Pulmonary artery endothelial cell (primary cell): ENCODE measurements around the gene RBFOX2. TPM values are rescaled to one million over a fixed set of nuclear protein-coding genes. Genes with fewer than 3 reads are reported as not detected.

Source experiments
- DNase-seq: peaks from one replicate; pipeline ENCODE4 v3.0.0-alpha.2; 2011; ENCODE audit warnings: low read depth, low spot score
- total RNA-seq: library from RNA; depleted of rRNA; stranded (reverse); fragments of >200 nt; gene quantifications from 2 replicates; pipeline ENCODE4 v1.2.3, GENCODE V29; 2014

RBFOX2 gene
- total RNA-seq, 1 donor from 2014 or later: 151 TPM

GRCh38 chr22:35866651-35867050 lies 162.0 kb downstream of the RBFOX2 start:
- DNase-seq: no peak

DNA sequence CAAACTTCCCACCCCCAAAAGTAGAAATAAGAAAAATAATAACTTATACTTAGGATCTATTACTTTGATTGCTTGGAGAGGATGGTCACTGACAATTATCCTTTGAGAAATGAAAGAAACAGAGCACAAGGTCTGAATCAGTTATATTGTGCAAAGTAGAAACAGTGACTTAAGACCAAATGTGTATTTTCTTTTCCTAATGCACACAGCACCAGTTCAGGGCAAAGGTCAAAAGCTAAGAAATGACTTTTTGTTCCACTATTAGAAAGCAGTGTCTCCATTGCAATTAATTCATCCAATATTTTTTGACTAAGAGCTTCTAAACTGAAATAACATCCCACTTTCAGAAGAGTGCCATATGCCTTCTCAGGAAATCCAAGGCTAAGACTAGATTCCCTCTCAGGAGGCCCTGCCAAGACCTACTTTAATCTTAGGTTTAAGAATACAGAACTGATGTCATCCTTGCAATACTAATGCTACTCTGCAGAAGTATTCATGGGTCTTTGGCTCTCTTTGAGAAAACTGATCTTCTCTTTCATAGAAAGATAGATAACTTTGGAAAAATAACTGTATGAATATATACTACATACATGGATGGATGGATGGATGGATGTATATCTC lies 164.0 kb downstream of the RBFOX2 start:
- DNase-seq: no peak

- no peak for DNase-seq
Measured at GRCh38 chr22:35863432-35863831, 165.2 kb downstream of the RBFOX2 start.

GRCh38 chr22:35862697-35863096 lies 165.9 kb downstream of the RBFOX2 start:
- DNase-seq: no peak

GRCh38 chr22:35861451-35861850 lies 167.2 kb downstream of the RBFOX2 start:
- DNase-seq: no peak

DNA sequence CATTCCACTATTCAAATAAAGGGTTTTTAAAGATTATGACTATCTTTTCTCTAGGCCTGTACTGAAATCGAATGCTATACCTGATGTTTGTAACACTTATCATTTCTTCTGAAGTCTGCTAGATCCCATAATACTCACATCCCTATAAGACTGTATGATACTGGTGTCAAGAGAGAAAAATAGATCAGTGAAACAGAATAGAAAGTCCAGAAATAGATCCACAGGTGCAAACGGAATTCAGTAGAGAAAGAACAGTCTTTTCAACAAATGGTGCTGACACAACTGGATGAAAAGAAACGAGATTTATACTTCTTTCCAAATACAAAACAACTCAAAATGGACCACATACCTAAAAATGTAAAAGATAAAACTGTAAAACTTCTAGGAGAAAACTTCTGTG lies 167.8 kb downstream of the RBFOX2 start:
- no peak for DNase-seq

DNA sequence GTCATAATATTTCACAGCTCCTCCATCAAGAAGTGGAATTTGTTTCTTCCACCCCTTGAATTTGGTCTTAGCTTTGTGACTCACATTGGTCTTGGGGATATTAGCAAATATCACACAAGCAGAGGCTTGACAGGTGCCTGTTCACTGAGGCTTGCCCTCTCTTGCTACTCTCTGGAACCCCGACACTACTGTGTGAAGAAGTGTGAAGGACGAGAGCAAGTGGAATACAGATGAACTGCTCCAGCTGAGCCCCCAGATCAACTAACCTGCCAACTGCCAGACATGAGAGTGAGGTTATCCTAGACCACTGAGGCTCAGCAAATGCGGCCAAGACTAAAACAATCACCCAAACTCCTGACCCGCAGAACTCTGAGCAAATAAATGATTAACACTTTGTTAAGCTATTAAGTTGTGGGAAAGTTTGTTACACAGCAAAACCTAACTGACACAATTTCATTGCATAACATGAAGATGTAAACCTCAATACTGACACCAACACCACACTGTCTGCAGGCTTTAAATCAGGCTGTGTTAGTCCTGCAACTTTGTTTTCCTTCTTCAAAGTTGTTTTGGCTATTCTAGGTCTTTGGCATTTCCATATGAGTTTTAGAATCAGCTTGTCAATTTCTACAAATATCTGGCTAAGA lies 168.4 kb downstream of the RBFOX2 start:
- no peak for DNase-seq

GRCh38 chr22:35854334-35854733 lies 174.3 kb downstream of the RBFOX2 start:
- no peak for DNase-seq

DNA sequence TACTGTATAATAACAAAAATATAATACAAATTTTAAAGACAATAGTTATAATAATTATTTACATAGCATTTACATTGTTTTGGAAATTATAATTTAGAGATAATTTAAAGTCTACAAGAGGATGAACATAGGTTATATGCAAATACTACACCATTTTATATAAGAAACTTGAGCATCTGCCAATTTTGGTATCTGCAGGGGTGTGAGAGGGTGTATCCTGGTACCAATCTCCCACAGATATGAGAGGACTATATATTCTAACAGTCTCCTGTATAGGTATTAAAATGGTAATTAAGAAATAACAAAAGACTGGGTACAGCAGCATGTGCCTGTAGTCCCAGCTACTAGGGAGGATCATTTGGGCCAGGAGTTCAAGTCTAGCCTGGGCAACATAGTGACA lies 176.5 kb downstream of the RBFOX2 start:
- no peak for DNase-seq

- no peak for DNase-seq
Measured at GRCh38 chr22:35850831-35851230, 177.8 kb downstream of the RBFOX2 start.

- no peak for DNase-seq
Measured at GRCh38 chr22:35846804-35847203, 181.8 kb downstream of the RBFOX2 start.

GRCh38 chr22:35844886-35845285 lies 183.7 kb downstream of the RBFOX2 start:
- DNase-seq: no peak

GRCh38 chr22:35842954-35843353 lies 185.7 kb downstream of the RBFOX2 start:
- DNase-seq: no peak

DNA sequence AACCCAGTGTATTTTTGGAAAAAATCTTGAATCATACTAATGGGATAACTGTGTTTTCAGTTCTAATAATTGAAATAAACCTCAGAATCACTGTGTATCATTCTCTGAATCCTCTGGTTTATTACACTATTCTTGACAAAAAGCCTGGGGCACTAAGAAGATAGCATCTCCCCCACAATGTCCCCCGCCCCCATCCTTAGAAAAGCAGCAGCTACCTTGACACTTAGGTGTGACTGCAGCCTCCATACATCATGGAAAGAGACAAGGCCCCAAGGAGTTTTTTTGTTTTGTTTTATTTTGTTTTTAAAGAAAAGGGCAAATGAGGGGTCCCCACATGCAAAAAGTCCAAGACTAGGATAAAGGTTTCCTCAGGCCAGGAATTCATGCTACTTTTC lies 186.1 kb downstream of the RBFOX2 start:
- DNase-seq: no peak

DNA sequence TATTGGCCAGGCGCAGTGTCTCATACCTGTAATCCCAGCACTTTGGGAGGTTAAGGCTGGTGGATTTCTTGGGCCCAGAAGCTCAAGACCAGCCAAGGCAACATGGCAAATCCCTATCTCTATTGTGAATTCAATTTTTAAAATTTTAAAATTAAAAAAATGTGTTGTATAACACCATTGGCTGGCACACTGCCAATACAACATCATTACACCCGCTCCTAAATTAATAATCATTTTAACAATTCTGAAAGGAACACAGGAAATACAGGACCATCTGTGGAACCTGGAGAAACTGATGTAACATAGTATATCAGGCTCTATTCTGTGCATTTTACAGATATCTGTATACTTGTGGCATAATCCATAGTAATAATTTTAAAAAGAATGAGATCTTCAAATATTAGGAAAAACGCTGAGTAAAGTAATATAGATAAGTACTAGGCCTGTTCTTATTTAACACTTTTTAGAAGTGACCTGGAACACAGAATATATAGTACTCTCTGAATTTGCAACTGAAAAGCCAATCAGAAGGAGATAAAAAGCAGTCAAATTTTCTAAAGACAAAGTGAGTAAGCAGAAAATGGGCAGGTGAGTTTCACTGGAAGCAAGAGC lies 186.6 kb downstream of the RBFOX2 start:
- DNase-seq: no peak

- DNase-seq: peak; percentile 93
Measured at GRCh38 chr22:35840302-35840739, 188.3 kb downstream of the RBFOX2 start.

- DNase-seq: no peak
Measured at GRCh38 chr22:35839841-35840301, 188.8 kb downstream of the RBFOX2 start.

- DNase-seq: no peak
Measured at GRCh38 chr22:35838855-35839576, 189.6 kb downstream of the RBFOX2 start.

GRCh38 chr22:35837101-35837727 lies 191.4 kb downstream of the RBFOX2 start:
- DNase-seq: no peak

DNA sequence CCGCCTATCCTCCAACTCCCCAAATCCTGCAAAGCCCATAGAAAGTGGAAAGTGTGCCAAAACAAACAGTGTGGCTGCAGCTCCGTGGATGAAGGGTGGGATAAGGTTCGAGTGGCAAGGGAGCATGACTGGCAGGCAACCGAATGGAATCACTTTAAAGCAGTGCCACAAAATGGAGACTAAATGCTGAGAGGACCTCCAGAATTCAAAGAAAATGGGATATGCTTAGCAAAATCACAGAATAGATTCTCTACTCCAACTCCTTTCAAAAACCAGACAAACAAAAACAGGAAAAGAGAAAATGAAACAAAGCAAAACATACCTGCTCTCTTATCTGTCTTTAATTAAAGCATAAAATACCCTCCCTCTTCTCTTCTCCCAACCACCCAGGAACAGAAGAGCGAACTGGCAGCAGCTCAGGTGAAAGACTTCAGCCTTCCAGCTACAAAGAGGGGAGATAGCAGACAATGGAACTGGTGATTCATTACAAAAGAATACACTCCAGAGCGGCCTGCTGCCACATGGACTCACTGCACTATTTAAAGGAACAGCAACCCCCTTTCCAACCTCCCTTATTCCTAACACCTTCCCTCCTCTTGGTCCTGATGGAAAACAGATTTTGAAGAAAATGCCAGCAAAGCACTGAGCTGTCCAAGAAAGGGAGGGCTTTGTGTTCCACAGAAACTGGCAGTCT lies 192.5 kb downstream of the RBFOX2 start:
- peak; percentile 44 for DNase-seq
